Right lobe of liver (tissue), 6 donors: ENCODE data around the gene TCP11L2. TPM values are rescaled to one million over a fixed set of nuclear protein-coding genes. Genes with fewer than 3 reads are reported as not detected.

Experiments used
- ATAC-seq, 4 donors: fragments of 200-7000 bp; cut with Tn5 transposase; one replicate each; pipeline ENCODE4 v1.9.1; 2020; ENCODE audit warnings: mild to moderate bottlenecking in 4 of 4, moderate library complexity in 4 of 4
- DNase-seq, 3 donors: peaks; one replicate each; pipeline ENCODE4 v3.0.0-alpha.2; 2020
- H3K27ac ChIP-seq, 3 donors: fragments of 200-600 bp; one replicate each; pipeline ENCODE4 v1.8.0; 2022
- H3K27me3 ChIP-seq, 2 donors: fragments of 200-600 bp; one replicate each; pipeline ENCODE4 v1.8.0; 2022
- H3K36me3 ChIP-seq, 4 donors: fragments of 200-600 bp; sonication (generic) in 1 of 4; one replicate each; pipeline versions ENCODE4 v1.5.1 to v1.8.0; 2017 to 2022; ENCODE audit warnings: control low read depth in 1 of 4
- H3K4me1 ChIP-seq, 4 donors: fragments of 200-600 bp; sonication (generic) in 1 of 4; one replicate each; pipeline versions ENCODE4 v1.5.1 to v1.8.0; 2017 to 2022; ENCODE audit warnings: control low read depth in 1 of 4
- H3K4me3 ChIP-seq, 3 donors: fragments of 200-600 bp; one replicate each; pipeline ENCODE4 v1.8.0; 2022
- H3K9me3 ChIP-seq, 4 donors: fragments of 200-600 bp; sonication (generic) in 1 of 4; one replicate each; pipeline versions ENCODE4 v1.5.1 to v1.8.0; 2017 to 2022; ENCODE audit warnings: control low read depth in 1 of 4
- POLR2A ChIP-seq: fragments of 450-650 bp; IDR thresholded peaks from one replicate; pipeline ENCODE4 v1.6.1; 2017; ENCODE audit warnings: antibody characterized with exemption, mild to moderate bottlenecking
- WGBS: methylation state at CpG from one replicate; pipeline ENCODE4 v1.1.6; 2018; ENCODE audit warnings: low coverage, low lambda C conversion rate; ENCODE audit not compliant: insufficient coverage; ENCODE audit errors: missing lambda C conversion rate; 5-methylcytosine and 5-hydroxymethylcytosine counted together
- intact Hi-C, 2 donors: fragments of 100-400 bp; cut with DNase I; formaldehyde crosslinking; loops; one replicate each; pipeline versions ENCODE4 v1.11.2 to v1.14.1; 2022
- total RNA-seq, 6 experiments: library from RNA; depleted of rRNA in 2 of 6; stranded (reverse); fragments of >200 nt in 2 of 6; fragmentation: NEBNext Ultra II Directional in 3 of 6; extraction: Animal tissue kit (Norgen Biotek cat#: 25700) in 3 of 6; gene quantifications; one replicate each; pipeline versions ENCODE4 v1.1.0 to v1.2.4, GENCODE V29; 2016 to 2023
- TF ChIP-seq, protein P1 (sequence below), 4 donors: fragments of 200-600 bp in 3 of 4; fragments of 450-650 bp in 1 of 4; IDR thresholded peaks; one replicate each; pipeline versions ENCODE4 v1.5.1 to v1.8.0; 2016 to 2022; ENCODE audit warnings: antibody characterized with exemption in 4 of 4, mild to moderate bottlenecking in 2 of 4
- donor health status: DM: no; HTN: yes; CAD: no.
- donor health status: DM: no; HTN: no; CAD: no.
- donor health status: DM: no; HTN: no; CAD: no.
- donor health status: DM: no; HTN: yes; CAD: no.
- donor health status: DM: no; HTN: yes; CAD: no.

The TCP11L2 gene
- total RNA-seq, 6 experiments from 2014 or later, result 7.3 to 14.2 (median 10.5) TPM

DNA sequence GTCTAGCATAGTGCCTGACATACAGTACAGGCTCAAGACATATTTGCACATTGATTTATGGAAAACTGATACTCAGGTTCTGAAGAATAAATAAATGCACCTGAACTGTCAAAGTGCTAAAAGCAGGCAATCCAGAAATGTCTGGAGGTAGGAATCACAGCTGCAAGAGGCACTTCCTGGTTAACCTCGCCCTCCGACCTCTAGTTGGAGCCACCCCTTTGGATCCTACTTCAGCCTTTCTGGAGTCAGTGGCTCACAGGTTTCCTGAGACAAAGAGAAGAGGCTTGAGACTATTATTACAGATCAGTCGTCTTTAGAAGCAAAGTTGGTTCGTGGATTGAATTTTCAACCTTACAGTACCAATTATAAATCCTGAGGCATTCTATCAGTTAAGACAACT lies 13.0 kb downstream of the TCP11L2 start:
- no peak for DNase-seq
- H3K27me3 ChIP-seq, result no peaks in the 10 kb centered on the region
- H3K9me3 ChIP-seq, result no peaks in the 10 kb centered on the region
- ATAC-seq, result peak in 1 of 4 donors; percentile 28
- peaks cover 0 to 15% (median 0%) of the 10 kb centered on the region in 4 donors for H3K36me3 ChIP-seq
- H3K27ac ChIP-seq, result no peak overlapping the region
- TF ChIP-seq POLR2A, result no peak
- TF ChIP-seq, protein P1, sequence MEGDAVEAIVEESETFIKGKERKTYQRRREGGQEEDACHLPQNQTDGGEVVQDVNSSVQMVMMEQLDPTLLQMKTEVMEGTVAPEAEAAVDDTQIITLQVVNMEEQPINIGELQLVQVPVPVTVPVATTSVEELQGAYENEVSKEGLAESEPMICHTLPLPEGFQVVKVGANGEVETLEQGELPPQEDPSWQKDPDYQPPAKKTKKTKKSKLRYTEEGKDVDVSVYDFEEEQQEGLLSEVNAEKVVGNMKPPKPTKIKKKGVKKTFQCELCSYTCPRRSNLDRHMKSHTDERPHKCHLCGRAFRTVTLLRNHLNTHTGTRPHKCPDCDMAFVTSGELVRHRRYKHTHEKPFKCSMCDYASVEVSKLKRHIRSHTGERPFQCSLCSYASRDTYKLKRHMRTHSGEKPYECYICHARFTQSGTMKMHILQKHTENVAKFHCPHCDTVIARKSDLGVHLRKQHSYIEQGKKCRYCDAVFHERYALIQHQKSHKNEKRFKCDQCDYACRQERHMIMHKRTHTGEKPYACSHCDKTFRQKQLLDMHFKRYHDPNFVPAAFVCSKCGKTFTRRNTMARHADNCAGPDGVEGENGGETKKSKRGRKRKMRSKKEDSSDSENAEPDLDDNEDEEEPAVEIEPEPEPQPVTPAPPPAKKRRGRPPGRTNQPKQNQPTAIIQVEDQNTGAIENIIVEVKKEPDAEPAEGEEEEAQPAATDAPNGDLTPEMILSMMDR (IDR thresholded peaks at IDR 0.05), result no peak
- H3K4me3 ChIP-seq, result no peak overlapping the region
- WGBS, result 81% methylated on average over 4 of the region's 4 CpGs
- intact Hi-C loops, result no loop called here
- H3K4me1 ChIP-seq, result no peaks in the 10 kb centered on the region

DNA sequence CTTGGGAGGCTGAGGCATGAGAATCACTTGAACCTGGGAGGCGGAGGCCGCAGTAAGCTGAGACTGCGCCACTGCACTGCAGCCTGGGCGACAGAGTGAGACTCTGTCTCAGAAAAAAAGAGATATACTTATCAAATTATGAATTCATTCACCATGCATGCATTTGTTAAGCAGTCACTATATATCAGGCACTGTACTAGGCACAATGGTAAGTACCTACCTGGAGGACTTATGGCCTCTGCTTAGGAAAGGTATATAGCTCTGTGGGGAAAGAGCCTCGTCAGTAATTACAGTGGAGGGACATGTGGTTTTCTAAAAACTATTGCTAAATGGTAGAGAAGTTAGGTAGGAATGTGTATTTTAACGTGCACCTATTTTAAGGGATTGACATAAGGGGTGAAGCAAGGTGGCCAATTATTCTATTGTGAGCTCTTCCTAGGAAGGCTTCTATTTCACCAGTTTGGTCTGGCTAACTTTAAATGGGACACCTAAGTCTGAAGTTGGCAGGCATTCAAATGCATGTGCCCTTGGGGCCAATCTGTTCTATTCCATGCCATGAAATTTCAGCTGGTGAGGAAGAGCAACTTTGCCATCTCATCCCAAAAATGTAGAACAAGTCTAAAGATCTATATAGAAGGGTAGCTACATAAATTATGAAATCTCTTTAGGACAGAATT lies 15.0 kb downstream of the TCP11L2 start:
- Histone ChIP-seq H3K4me3 (no peak overlapping the region), H3K36me3 (peaks cover 0 to 16% (median 1%) of the 10 kb centered on the region in 4 donors), H3K9me3 (no peaks in the 10 kb centered on the region), H3K27ac (no peak overlapping the region), H3K27me3 (no peaks in the 10 kb centered on the region), H3K4me1 (no peaks in the 10 kb centered on the region)
- intact Hi-C loops, result no loop called here
- DNase-seq, result no peak
- TF ChIP-seq, protein P1 (IDR thresholded peaks at IDR 0.05), result no peak
- TF ChIP-seq POLR2A, result no peak
- WGBS, result 89% methylated on average over 6 of the region's 6 CpGs
- peak in 3 of 4 donors; percentile 37 to 64 (median 43) for ATAC-seq

DNA sequence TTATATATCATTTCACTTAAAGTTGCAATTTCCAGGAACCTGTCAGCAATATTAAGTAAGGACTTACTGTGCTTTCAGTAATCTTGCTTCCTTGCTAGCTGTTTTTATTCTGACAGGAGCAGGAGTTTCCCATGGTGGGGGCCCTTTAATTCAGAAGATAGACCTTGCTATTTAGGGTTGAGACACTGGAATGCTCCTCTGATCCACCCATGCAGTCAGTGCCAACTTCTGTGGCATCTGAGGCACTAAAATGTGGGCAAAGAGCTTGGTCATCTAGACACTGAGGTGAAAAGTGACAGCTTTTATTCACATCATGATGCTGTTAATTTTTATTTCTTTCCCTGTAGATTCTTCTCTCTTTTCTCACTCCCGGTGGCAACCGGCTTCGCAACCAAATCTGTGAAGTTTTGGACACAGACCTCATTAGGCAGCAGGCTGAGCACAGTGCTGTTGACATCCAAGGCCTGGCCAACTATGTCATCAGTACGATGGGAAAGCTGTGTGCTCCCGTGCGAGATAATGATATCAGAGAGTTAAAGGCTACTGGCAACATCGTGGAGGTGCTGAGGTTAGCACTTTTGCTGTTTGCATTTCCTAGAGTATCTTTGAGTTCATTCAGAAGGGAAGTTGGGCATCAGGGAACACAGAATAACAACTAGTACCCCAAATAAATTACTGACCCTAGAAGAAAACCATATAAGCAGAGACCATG lies 18.8 kb downstream of the TCP11L2 start:
- WGBS, result 28% methylated on average over 5 of the region's 7 CpGs
- H3K4me1 ChIP-seq, result no peaks in the 10 kb centered on the region
- no peak for DNase-seq
- peak overlapping the region in 1 of 3 donors; percentile 44 for H3K27ac ChIP-seq
- TF ChIP-seq, protein P1 (IDR thresholded peaks at IDR 0.05), result no peak
- TF ChIP-seq POLR2A, result no peak
- H3K36me3 ChIP-seq, result peaks cover 0 to 20% (median 1%) of the 10 kb centered on the region in 4 donors
- H3K4me3 ChIP-seq, result no peak overlapping the region
- H3K27me3 ChIP-seq, result no peaks in the 10 kb centered on the region
- peak; percentile 55 to 87 (median 76) for ATAC-seq
- H3K9me3 ChIP-seq, result no peaks in the 10 kb centered on the region
- intact Hi-C loops, result no loop called here

DNA sequence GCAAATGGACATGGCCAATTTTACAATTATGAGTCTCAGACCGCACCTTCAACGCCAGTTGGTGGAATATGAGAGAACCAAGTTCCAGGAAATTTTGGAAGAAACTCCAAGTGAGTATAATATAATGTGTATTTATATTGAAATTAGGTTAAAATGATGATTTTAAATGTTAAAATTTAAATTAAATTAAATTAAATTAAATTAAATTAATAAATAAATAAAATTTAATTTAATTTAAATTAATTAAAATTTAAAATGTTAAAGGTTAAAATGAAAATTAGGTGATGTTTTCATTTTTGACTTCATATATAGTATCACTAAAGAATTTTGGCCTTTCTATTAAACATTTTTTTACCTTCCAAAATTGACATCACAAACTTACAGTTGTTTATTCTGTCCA lies 21.0 kb downstream of the TCP11L2 start:
- WGBS, result 94% methylated on average over 2 of the region's 2 CpGs

More for the DNA sequence above, 21.0 kb downstream of the TCP11L2 start:
- no peak overlapping the region for H3K4me3 ChIP-seq
- no peaks in the 10 kb centered on the region for H3K9me3 ChIP-seq
- H3K4me1 ChIP-seq, result no peaks in the 10 kb centered on the region
- H3K27ac ChIP-seq, result no peak overlapping the region
- peaks cover 0 to 20% (median 1%) of the 10 kb centered on the region in 4 donors for H3K36me3 ChIP-seq
- DNase-seq (no peak), ATAC-seq (no peak)
- H3K27me3 ChIP-seq, result no peaks in the 10 kb centered on the region
- intact Hi-C loops, result no loop called here
- TF ChIP-seq POLR2A, result no peak
- TF ChIP-seq, protein P1 (IDR thresholded peaks at IDR 0.05), result no peak
